Measurements from ENCODE around the gene ZNF256. TPM values are rescaled to one million over a fixed set of nuclear protein-coding genes. Genes with fewer than 3 reads are reported as not detected.

The ZNF256 gene
- total RNA-seq, 1 experiment from 2014 or later = 12.3 TPM

DNA sequence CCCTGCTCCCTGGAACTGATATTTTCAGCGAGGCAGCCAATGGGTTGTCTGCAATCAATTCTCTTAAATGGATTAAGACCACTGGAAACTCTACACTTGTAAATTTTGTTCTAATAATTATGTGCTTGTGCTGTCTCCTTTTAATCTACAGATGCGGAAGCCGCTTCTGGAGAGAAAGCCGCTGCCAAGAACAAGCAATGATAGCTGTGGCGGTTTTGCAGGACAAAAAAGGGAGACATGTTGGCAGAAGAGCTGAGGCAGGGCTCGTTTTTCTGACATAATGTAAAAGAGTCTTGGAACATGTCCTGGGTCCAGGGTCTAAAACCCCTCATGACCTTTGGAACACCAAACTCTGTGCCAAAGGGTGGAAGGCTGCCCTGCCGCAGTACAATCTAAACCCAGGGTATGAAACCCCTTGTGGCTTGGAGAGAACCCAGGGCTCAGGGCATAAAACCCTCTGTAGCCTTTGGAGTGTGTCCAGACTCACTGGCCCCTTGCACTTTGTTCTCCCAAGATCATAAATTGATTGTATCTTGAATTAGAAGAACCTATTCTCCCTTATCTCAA lies 43.8 kb downstream of the ZNF256 start:
- WGBS (ENCODE audit: extremely low coverage, insufficient read length, low lambda C conversion rate) = no CpG with 5 or more reads among the region's 7 CpGs
- Mint-ChIP-seq H3K4me1 (peaks cover 0 to 3% of the 10 kb centered on the region in 2 experiments; a peak in 2 of 4 replicates), H3K27me3 (ENCODE audit: low read depth) (no peaks in the 10 kb centered on the region), H3K36me3 (ENCODE audit: insufficient read depth in 1 of 3, low read depth in 3 of 3) (peaks cover 17 to 25% (median 18%) of the 10 kb centered on the region in 3 experiments; a peak in 6 of 7 replicates), H3K4me3 (no peak overlapping the region), H3K27ac (no peak overlapping the region; a peak in 1 of 7 replicates), H3K9me3 (no peaks in the 10 kb centered on the region)
- H2BK12ac ChIP-seq (ENCODE audit: insufficient read length, low read depth, low read length) = no peak overlapping the region
- no peak overlapping the region for H2BK20ac ChIP-seq (ENCODE audit: low read depth, low read length, poor library complexity, severe bottlenecking)
- TF ChIP-seq CTCF (conservative IDR thresholded peaks at IDR 0.05) = no peak
- no peak overlapping the region for H4K5ac ChIP-seq (ENCODE audit: insufficient read length, low read depth, low read length)
- H3K23me2 ChIP-seq (ENCODE audit: insufficient read length, low read depth, low read length, poor library complexity, severe bottlenecking) = no peaks in the 10 kb centered on the region
- no peak overlapping the region for H3K9ac ChIP-seq (ENCODE audit: extremely low read depth, insufficient read length, low read length)
- no peak overlapping the region for H4K91ac ChIP-seq (ENCODE audit: insufficient read length, low read depth, low read length)
- no peak overlapping the region for H3K23ac ChIP-seq (ENCODE audit: insufficient read length, low read depth, low read length)
- H3K4me1 ChIP-seq (ENCODE audit: insufficient read depth, low read length) = no peaks in the 10 kb centered on the region
- H2BK15ac ChIP-seq (ENCODE audit: low read depth, low read length) = no peak overlapping the region
- no peak overlapping the region for H3K56ac ChIP-seq (ENCODE audit: insufficient read length, low read depth, low read length)
- no peaks in the 10 kb centered on the region for H3K79me1 ChIP-seq (ENCODE audit: insufficient read depth, low read depth, low read length, poor library complexity, severe bottlenecking)
- no peak overlapping the region for H4K8ac ChIP-seq (replicated peaks; ENCODE audit: insufficient read length, low read depth, low read length)
- no peak overlapping the region for H3K4me2 ChIP-seq (ENCODE audit: insufficient read depth, insufficient read length, low read length)
- no peak overlapping the region for H2AK5ac ChIP-seq (ENCODE audit: insufficient read length, low read length)
- no peaks in the 10 kb centered on the region for H3K79me2 ChIP-seq (ENCODE audit: insufficient read depth, low read length)
- no peak overlapping the region for H3K18ac ChIP-seq (ENCODE audit: insufficient read length, low read depth, low read length)
- H3K27me3 ChIP-seq (ENCODE audit: insufficient read depth, low read length) = no peaks in the 10 kb centered on the region
- H2BK120ac ChIP-seq (ENCODE audit: low read depth, low read length, poor library complexity, severe bottlenecking) = no peak overlapping the region
- no peak for DNase-seq
- no peak overlapping the region for H3T11ph ChIP-seq (ENCODE audit: low read length)
- no peak overlapping the region for H2AFZ ChIP-seq (ENCODE audit: low read length)
- no peaks in the 10 kb centered on the region for H3K9me3 ChIP-seq (ENCODE audit: control insufficient read depth, low read depth, low read length)
- no peak overlapping the region for H3K4ac ChIP-seq (ENCODE audit: low read depth, low read length)
- no peak overlapping the region for H2BK5ac ChIP-seq (ENCODE audit: insufficient read length, low read length)
- no peaks in the 10 kb centered on the region for H4K20me1 ChIP-seq (ENCODE audit: control insufficient read depth, insufficient read depth, insufficient read length)
- no peak overlapping the region for H3K27ac ChIP-seq (ENCODE audit: insufficient read length, low read depth, low read length)
- no peak overlapping the region for H3K14ac ChIP-seq (ENCODE audit: insufficient read depth, low read length)
